Keratinocyte (primary cell): ENCODE results near the gene AQP7.
"Not testable (repeated sequence)": the region's sequence is repeated elsewhere in the genome, so short reads cannot be mapped to it uniquely, and the experiment has no call there.

Source experiments
- CTCF ChIP-seq, 3 experiments: IDR thresholded peaks in 1 of 3; conservative IDR thresholded peaks in 1 of 3; optimal IDR thresholded peaks in 1 of 3; 2 replicates in 2 of 3; 3 replicates in 1 of 3; pipeline versions ENCODE3 to v1.5.1; 2011; ENCODE audit warnings: low read length in 3 of 3, mild to moderate bottlenecking in 3 of 3, moderate library complexity in 2 of 3, control low read depth in 1 of 3, inconsistent platforms in 1 of 3; ENCODE audit not compliant: insufficient read depth in 2 of 3; ENCODE audit errors: extremely low read depth in 1 of 3
- EZH2 ChIP-seq: IDR thresholded peaks from one replicate; pipeline ENCODE4 v1.6.1; 2012; ENCODE audit warnings: inconsistent platforms, mild to moderate bottlenecking, low read length, moderate library complexity

- TF ChIP-seq CTCF (optimal IDR thresholded peaks at IDR 0.05 in 1 of 3, IDR thresholded peaks at IDR 0.05 in 1 of 3, conservative IDR thresholded peaks at IDR 0.05 in 1 of 3; ENCODE audit: extremely low read depth in 1 of 3, insufficient read depth in 2 of 3, low read length in 3 of 3); EZH2: not testable (repeated sequence)
These were observed 11.1 kb downstream of the AQP7 start for GRCh38 chr9:33391111-33391771.
